Activated naive CD4-positive, alpha-beta T cell treated with anti-CD3 and anti-CD28 coated beads, Interleukin-2, amount 50 U/mL, for 72 hours (primary cell): ENCODE results near the gene KCND2. TPM values are rescaled to one million over a fixed set of nuclear protein-coding genes. Genes with fewer than 3 reads are reported as not detected.
"Not testable (repeated sequence)": the region's sequence is repeated elsewhere in the genome, so short reads cannot be mapped to it uniquely, and the experiment has no call there.

Experiments
- ATAC-seq, 2 donors: fragments of 150-1000 bp; cut with Tn5 transposase; 2 replicates each; pipeline ENCODE4 v1.10.0; 2021; ENCODE audit warnings: mild to moderate bottlenecking in 2 of 2, moderate library complexity in 2 of 2
- DNase-seq, 2 donors: peaks; one replicate each; pipeline ENCODE4 v3.0.0; 2021 to 2022; ENCODE audit warnings: low spot score in 2 of 2
- H3K27ac Mint-ChIP-seq, 2 donors: one replicate each; pipeline ENCODE4 v1.8.0; 2022; ENCODE audit warnings: mild to moderate bottlenecking in 2 of 2, mixed read lengths in 2 of 2
- H3K36me3 Mint-ChIP-seq, 2 donors: one replicate each; pipeline ENCODE4 v1.8.0; 2022; ENCODE audit warnings: mixed read lengths in 2 of 2
- H3K9me3 Mint-ChIP-seq, 2 donors: one replicate each; pipeline ENCODE4 v1.8.0; 2022; ENCODE audit warnings: mixed read lengths in 2 of 2
- total RNA-seq, 2 donors: library from RNA; stranded (reverse); gene quantifications; one replicate each; pipeline ENCODE4 v1.2.3, GENCODE V29; 2022

Gene KCND2
- total RNA-seq, 2 donors from 2014 or later = not detected

GRCh38 chr7:120578657-120579056 lies 305.7 kb downstream of the KCND2 start:
- H3K9me3 Mint-ChIP-seq, H3K27ac Mint-ChIP-seq, H3K36me3 Mint-ChIP-seq, ATAC-seq, DNase-seq: not testable (repeated sequence)

DNA sequence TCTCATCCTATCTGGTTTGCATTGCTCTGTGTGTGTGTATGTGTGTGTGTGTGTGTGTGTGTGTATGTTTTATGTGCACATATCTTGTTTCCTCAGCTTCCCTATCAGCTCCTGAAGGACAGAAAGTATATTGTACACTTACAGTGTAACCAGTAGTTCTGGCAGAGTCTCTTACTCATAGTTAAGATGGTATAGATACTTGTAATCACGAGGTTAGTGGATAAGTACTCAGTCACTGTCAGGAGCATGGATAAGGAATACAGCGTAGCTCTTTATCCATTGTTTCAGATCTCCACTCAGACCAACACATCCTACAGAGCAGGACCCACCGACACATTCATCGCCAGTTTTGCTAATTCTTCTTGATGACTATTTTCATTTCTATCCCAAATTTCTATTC lies 309.9 kb downstream of the KCND2 start:
- ATAC-seq (no peak), DNase-seq (no peak)
- H3K27ac Mint-ChIP-seq = no peak overlapping the region
- peaks cover 0 to 8% of the 10 kb centered on the region in 2 donors for H3K9me3 Mint-ChIP-seq
- no peaks in the 10 kb centered on the region for H3K36me3 Mint-ChIP-seq

- H3K36me3 Mint-ChIP-seq = no peaks in the 10 kb centered on the region
- peaks cover 4 to 8% of the 10 kb centered on the region in 2 donors for H3K9me3 Mint-ChIP-seq
- DNase-seq (no peak), ATAC-seq (no peak)
- H3K27ac Mint-ChIP-seq = no peak overlapping the region
Observed at GRCh38 chr7:120583899-120584586, 311.1 kb downstream of the KCND2 start.

DNA sequence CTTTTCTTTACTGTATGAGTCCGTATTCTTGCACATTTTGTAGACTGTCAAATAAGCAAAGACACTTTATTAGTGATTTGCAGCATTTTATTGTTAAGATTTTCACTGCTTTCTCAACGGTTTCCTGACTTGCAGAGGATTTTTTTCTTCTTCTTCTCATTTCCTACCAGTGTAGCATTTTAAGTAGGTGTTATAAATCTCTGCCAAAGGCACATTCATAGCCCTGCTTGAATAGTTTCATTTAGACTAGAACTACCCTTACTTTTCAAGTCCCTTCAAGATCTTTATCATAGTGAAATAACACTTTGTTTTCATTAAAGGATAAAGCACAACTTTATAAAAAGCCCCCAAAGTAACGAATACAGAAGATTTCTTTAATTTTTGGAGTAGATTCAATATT lies 313.6 kb downstream of the KCND2 start:
- peaks cover 4 to 8% of the 10 kb centered on the region in 2 donors for H3K9me3 Mint-ChIP-seq
- DNase-seq (no peak), ATAC-seq (no peak)
- no peaks in the 10 kb centered on the region for H3K36me3 Mint-ChIP-seq
- H3K27ac Mint-ChIP-seq = no peak overlapping the region

DNA sequence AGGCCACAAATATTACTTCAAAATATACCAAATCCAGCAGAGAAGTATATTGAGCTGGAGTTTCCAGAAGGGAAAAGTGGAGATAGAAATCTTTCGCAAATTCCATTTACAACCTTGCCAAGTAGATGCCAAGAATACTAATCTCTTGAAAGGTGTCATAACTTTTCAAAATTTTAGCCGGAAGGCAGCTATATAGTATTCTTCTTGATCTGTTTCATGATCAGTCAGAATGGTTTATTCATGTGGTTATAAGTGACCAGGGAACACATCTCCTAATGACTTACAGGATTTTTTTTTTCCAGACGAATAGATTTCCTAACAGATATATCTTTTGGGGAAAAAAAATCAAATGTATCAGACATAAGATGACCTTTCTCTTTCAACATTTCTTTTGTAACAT lies 314.3 kb downstream of the KCND2 start:
- Mint-ChIP-seq H3K9me3 (peaks cover 4 to 5% of the 10 kb centered on the region in 2 donors), H3K27ac (no peak overlapping the region), H3K36me3 (no peaks in the 10 kb centered on the region)
- ATAC-seq (no peak), DNase-seq (no peak)

GRCh38 chr7:120588416-120588815 lies 315.4 kb downstream of the KCND2 start:
- ATAC-seq (no peak), DNase-seq (no peak)
- Mint-ChIP-seq H3K27ac (no peak overlapping the region), H3K9me3 (peaks cover 3 to 4% of the 10 kb centered on the region in 2 donors), H3K36me3 (no peaks in the 10 kb centered on the region)

GRCh38 chr7:120588862-120589261 lies 315.9 kb downstream of the KCND2 start:
- DNase-seq (no peak), ATAC-seq (no peak)
- no peak overlapping the region for H3K27ac Mint-ChIP-seq
- peaks cover 3 to 4% of the 10 kb centered on the region in 2 donors for H3K9me3 Mint-ChIP-seq
- no peaks in the 10 kb centered on the region for H3K36me3 Mint-ChIP-seq

DNA sequence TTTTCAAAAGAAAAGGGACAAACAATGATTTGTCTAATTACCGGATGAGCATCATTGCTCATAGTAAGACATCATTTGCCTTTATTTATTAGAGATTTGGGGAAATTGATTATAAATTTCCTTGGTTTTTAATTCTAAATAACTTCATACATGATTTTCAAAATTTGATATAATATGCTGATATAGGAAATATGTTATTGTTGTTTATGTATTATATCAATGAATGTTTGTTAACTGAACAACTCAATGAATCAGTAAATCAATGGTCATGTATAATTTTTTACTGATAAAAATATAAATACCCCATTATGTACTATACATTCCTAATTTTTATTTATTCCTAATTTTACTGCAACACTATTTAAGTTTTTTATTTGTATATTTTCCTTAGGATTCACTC lies 327.6 kb downstream of the KCND2 start:
- DNase-seq = no peak
- no peak for ATAC-seq
- Mint-ChIP-seq H3K36me3 (no peaks in the 10 kb centered on the region), H3K27ac (no peak overlapping the region), H3K9me3 (peaks cover 4% of the 10 kb centered on the region in 2 donors)

DNA sequence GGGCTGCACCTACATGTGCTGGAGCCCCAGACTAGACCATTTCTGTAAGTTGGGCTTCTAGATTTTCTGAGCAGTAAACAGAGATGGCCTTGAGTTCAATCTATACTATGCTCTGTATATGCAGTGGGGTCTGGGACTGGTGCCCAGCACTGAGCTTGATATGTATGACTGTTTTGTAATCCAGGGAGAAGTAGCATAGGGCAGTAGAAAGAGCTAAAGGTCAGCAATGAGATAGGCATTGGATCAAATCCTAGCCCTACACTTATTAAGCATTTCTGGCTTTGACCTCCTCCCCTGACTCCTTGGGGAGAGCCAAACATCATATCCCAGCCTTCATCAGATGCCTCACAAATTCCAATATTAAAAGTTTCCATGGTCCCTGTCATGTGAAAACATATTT lies 330.4 kb downstream of the KCND2 start:
- H3K36me3 Mint-ChIP-seq = no peaks in the 10 kb centered on the region
- DNase-seq = no peak
- no peak overlapping the region for H3K27ac Mint-ChIP-seq
- peaks cover 0 to 4% of the 10 kb centered on the region in 2 donors for H3K9me3 Mint-ChIP-seq
- no peak for ATAC-seq

DNA sequence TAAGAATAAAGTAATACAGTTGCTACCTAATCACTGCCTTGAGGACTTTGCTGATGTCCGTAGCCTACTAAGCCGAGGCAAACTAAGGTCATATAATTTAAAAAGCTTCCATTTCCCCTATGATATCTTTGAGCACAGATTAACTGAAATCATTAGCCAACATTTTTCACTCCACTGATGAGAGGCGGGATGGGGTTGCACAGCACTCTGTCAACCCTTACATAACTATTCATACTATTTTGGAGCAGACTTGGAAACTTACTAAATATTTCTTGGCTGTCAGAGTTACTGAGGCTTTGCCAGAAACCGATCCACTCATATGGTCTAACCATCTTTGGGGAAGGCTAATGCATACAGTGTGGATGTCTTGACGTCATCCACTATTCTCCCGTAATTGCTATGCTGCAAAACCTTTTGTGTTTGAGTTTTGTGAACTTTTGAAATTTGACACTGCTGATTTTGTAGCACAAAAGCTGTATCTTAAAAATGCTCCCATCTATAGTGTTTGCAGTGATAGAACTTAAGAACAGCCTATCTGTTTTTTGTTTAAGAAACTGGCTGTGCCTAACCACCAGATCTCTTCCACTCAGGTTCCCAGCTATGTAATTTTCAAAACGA lies 336.3 kb downstream of the KCND2 start:
- no peak for ATAC-seq
- H3K27ac Mint-ChIP-seq = no peak overlapping the region
- DNase-seq = no peak
- H3K9me3 Mint-ChIP-seq = peaks cover 0 to 8% of the 10 kb centered on the region in 2 donors
- no peaks in the 10 kb centered on the region for H3K36me3 Mint-ChIP-seq

DNA sequence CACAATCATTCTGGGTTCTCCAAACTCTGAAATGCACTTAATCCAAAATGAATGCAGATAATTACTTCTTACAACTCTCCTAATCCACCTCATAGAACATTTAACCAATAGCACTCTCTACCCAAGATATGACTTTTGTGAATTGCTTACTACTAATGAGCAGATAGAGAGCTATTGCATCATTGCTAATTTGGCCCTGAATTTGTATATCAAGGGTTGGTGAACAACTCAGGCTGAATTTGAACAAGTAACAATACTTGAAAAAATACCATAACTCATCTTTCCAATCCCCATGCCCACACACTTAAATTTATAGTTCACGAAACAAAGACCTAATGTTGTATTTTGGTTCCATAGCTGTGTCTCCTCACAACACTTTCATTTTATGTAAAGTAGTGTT lies 339.0 kb downstream of the KCND2 start:
- Mint-ChIP-seq H3K36me3 (no peaks in the 10 kb centered on the region), H3K27ac (no peak overlapping the region), H3K9me3 (peaks cover 5 to 13% of the 10 kb centered on the region in 2 donors)
- DNase-seq (no peak), ATAC-seq (no peak)

- DNase-seq (no peak), ATAC-seq (no peak)
- H3K36me3 Mint-ChIP-seq = no peaks in the 10 kb centered on the region
- no peak overlapping the region for H3K27ac Mint-ChIP-seq
- H3K9me3 Mint-ChIP-seq = peaks cover 5 to 9% of the 10 kb centered on the region in 2 donors
Observed at GRCh38 chr7:120615703-120616102, 342.7 kb downstream of the KCND2 start.

- no peaks in the 10 kb centered on the region for H3K36me3 Mint-ChIP-seq
- DNase-seq (no peak), ATAC-seq (no peak)
- H3K9me3 Mint-ChIP-seq = peaks cover 5 to 9% of the 10 kb centered on the region in 2 donors
- H3K27ac Mint-ChIP-seq = no peak overlapping the region
Observed at GRCh38 chr7:120617275-120617674, 344.3 kb downstream of the KCND2 start.

DNA sequence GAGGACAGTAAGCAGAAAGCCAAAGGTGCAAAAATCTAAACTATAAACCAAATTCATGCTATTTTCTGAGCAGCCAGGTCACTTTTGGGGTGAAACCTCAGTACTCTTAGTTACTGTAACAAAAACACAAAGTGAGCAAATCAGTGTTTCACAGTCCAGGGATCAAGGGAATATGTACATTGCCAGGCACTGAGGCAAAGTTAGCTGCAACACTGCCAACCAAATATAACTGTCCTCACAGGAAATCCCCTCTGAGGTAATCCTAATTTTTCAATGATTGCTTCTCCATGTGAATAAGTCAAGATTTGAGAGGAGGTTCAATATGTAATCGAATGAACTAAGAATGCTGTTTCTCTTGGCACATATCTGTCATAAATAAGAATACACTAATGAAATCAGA lies 355.3 kb downstream of the KCND2 start:
- H3K27ac Mint-ChIP-seq = no peak overlapping the region

DNA sequence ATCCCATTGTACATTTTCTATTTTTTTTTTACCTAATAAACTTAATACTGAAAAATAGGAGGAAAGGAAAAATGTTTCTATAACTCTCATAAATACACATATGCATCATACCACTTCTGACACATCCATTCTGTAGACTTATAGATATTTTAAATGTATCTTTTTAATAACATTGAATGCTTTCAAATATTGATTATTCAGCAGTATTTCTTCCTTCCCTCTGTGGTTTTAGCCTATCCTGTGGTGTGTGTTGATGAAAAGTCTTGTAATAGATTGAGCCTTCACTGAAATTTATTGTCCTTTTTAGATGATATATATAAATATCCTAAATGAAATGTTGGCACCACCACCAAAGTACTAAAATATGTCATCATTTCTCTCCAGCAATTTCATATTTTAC lies 366.9 kb downstream of the KCND2 start:
- ATAC-seq (no peak), DNase-seq (no peak)
- peaks cover 1 to 4% of the 10 kb centered on the region in 2 donors for H3K9me3 Mint-ChIP-seq
- H3K36me3 Mint-ChIP-seq = no peaks in the 10 kb centered on the region
- H3K27ac Mint-ChIP-seq = no peak overlapping the region

More for the DNA sequence above, 355.3 kb downstream of the KCND2 start:
- Mint-ChIP-seq H3K36me3 (no peaks in the 10 kb centered on the region), H3K9me3 (peaks cover 5% of the 10 kb centered on the region in 2 donors)
- DNase-seq (no peak), ATAC-seq (no peak)

GRCh38 chr7:120645966-120646365 lies 373.0 kb downstream of the KCND2 start:
- no peak overlapping the region for H3K27ac Mint-ChIP-seq
- ATAC-seq = no peak
- H3K9me3 Mint-ChIP-seq = peaks cover 4 to 12% of the 10 kb centered on the region in 2 donors
- DNase-seq = no peak
- H3K36me3 Mint-ChIP-seq = no peaks in the 10 kb centered on the region

DNA sequence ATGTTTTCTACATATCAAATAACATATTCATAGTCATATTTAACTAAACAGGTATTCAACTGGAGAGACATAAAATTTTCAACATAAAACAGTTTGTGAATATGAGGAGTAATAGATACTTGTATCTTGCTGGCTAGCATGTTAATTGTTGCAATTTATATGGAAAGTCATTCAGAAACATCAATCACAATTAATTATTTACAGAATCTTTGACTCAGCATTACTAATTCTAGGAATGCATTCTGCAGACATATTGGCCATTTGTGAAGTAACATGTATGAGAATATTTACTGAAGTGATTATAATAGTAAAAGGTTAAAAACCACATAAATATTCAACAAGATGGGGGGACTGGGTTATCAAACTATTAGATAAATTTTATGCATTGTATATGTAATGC lies 381.3 kb downstream of the KCND2 start:
- ATAC-seq = no peak

DNA sequence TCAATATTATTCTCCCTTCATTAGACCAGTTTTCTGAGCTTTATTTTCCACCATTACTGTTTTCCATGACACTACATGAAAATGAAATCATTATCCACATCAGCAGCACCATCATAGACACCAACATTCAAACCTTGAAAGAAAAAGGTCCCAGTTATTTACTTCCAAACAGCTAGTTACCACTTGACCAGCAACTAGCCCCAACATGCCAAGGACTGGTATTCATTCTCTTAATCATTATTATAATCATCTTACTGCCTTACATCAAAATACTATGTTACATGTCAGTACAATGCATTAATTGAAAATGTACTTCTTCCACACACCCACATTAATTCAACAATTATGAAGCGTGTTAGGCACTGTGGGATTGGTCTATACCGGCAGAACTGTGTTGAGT lies 385.5 kb downstream of the KCND2 start:
- Mint-ChIP-seq H3K36me3 (no peaks in the 10 kb centered on the region), H3K9me3 (no peaks in the 10 kb centered on the region), H3K27ac (no peak overlapping the region)
- ATAC-seq (no peak), DNase-seq (no peak)

More for the DNA sequence above, 381.3 kb downstream of the KCND2 start:
- H3K9me3 Mint-ChIP-seq = peaks cover 0 to 7% of the 10 kb centered on the region in 2 donors
- no peak overlapping the region for H3K27ac Mint-ChIP-seq
- H3K36me3 Mint-ChIP-seq = no peaks in the 10 kb centered on the region
- DNase-seq = no peak
